ENCODE data around the gene NME9.
"Not testable (repeated sequence)": the region's sequence is repeated elsewhere in the genome, so short reads cannot be mapped to it uniquely, and the experiment has no call there.

The NME9 gene

GRCh38 chr3:138329127-138329983 is at the start of gene NME9:
Gene NME9, minus strand, starts transcription at chr3:138329851. Its CDS starts 516 bp downstream, at chr3:138329335.
- peak; percentile 94 for DNase-seq (ENCODE audit: low spot score)

GRCh38 chr3:138378990-138379389 is 49.3 kb upstream of the NME9 start:
- DNase-seq (ENCODE audit: low spot score), result no peak

- DNase-seq (ENCODE audit: low spot score), result no peak
Measured at GRCh38 chr3:138378331-138378730, 48.7 kb upstream of the NME9 start.

- no peak for DNase-seq (ENCODE audit: low spot score)
Measured at GRCh38 chr3:138377804-138378203, 48.2 kb upstream of the NME9 start.

- not testable (repeated sequence) for DNase-seq (ENCODE audit: low spot score)
Measured at GRCh38 chr3:138377212-138377611, 47.6 kb upstream of the NME9 start.

GRCh38 chr3:138376663-138377062 is 47.0 kb upstream of the NME9 start:
- no peak for DNase-seq (ENCODE audit: low spot score)

GRCh38 chr3:138375447-138375846 is 45.8 kb upstream of the NME9 start:
- no peak for DNase-seq (ENCODE audit: low spot score)

GRCh38 chr3:138374573-138375134 is 45.0 kb upstream of the NME9 start:
- no peak for DNase-seq (ENCODE audit: low spot score)

GRCh38 chr3:138373736-138374094 is 44.1 kb upstream of the NME9 start:
- no peak for DNase-seq (ENCODE audit: low spot score)

GRCh38 chr3:138373087-138373735 is 43.6 kb upstream of the NME9 start:
- DNase-seq (ENCODE audit: low spot score), result no peak

- no peak for DNase-seq (ENCODE audit: low spot score)
Measured at GRCh38 chr3:138371070-138371965, 41.7 kb upstream of the NME9 start.

GRCh38 chr3:138370321-138370720 is 40.7 kb upstream of the NME9 start:
- DNase-seq (ENCODE audit: low spot score), result no peak

GRCh38 chr3:138369151-138369900 is 39.7 kb upstream of the NME9 start:
- DNase-seq (ENCODE audit: low spot score), result no peak

GRCh38 chr3:138367911-138368310 is 38.3 kb upstream of the NME9 start:
- DNase-seq (ENCODE audit: low spot score), result peak; percentile 2

GRCh38 chr3:138367326-138367850 is 37.7 kb upstream of the NME9 start:
- DNase-seq (ENCODE audit: low spot score), result no peak

- DNase-seq (ENCODE audit: low spot score), result no peak
Measured at GRCh38 chr3:138366006-138366759, 36.5 kb upstream of the NME9 start.

GRCh38 chr3:138365253-138365555 is 35.6 kb upstream of the NME9 start:
- no peak for DNase-seq (ENCODE audit: low spot score)

GRCh38 chr3:138364356-138365252 is 35.0 kb upstream of the NME9 start:
- DNase-seq (ENCODE audit: low spot score), result no peak

- no peak for DNase-seq (ENCODE audit: low spot score)
Measured at GRCh38 chr3:138363322-138363721, 33.7 kb upstream of the NME9 start.

- DNase-seq (ENCODE audit: low spot score), result no peak
Measured at GRCh38 chr3:138362538-138362937, 32.9 kb upstream of the NME9 start.
